Endothelial cell of umbilical vein (primary cell): ENCODE results near the gene RBM47. TPM values are rescaled to one million over a fixed set of nuclear protein-coding genes. Genes with fewer than 3 reads are reported as not detected.

Source experiments
- BruUV-seq: library from RNA; stranded (reverse); fragments of 400-500 nt; replicated peaks from 2 replicates; lab custom pipeline; 2021; lab: Mats Ljungman, UMichigan
- CTCF ChIA-PET: fragments of 300-600, 350-600 bp; sonication (Branson Sonifier 250); formaldehyde crosslinking; loops from one replicate; lab custom pipeline; 2021; ENCODE audit warnings: antibody characterized with exemption, inconsistent platforms; lab: Charles Lee
- POLR2A ChIA-PET: fragments of 300-600, 350-600 bp; sonication (Branson Sonifier 250); formaldehyde crosslinking; loops from one replicate; lab custom pipeline; 2021; ENCODE audit warnings: antibody characterized with exemption, inconsistent platforms; lab: Charles Lee
- DNase-seq: peaks from one replicate; pipeline ENCODE4 v3.0.0-alpha.2; 2011; ENCODE audit warnings: low read depth, low spot score
- FAIRE-seq: peaks from 2 replicates; lab custom pipeline; 2011; peaks lifted over from hg19 to GRCh38; lab: Jason Lieb, UNC
- H2AFZ ChIP-seq: 2 replicates; pipeline ENCODE4 v1.6.0; 2012; ENCODE audit warnings: low read depth, low read length, control low read depth, inconsistent platforms
- H3K27ac ChIP-seq: 2 replicates; pipeline ENCODE4 v1.5.1; 2011; ENCODE audit warnings: low read depth, mild to moderate bottlenecking, control low read depth, low read length, moderate library complexity; ENCODE audit not compliant: insufficient read depth
- H3K27me3 ChIP-seq, 2 experiments: 2 replicates each; pipeline versions ENCODE4 v1.6.0 to v1.6.1; 2011; ENCODE audit warnings: low read length in 2 of 2, mixed read lengths in 1 of 2; ENCODE audit not compliant: control insufficient read depth in 2 of 2, insufficient read depth in 2 of 2
- H3K36me3 ChIP-seq, 2 experiments: 2 replicates in 1 of 2; 3 replicates in 1 of 2; pipeline ENCODE4 v1.5.1; 2011; ENCODE audit warnings: low read length in 2 of 2, mild to moderate bottlenecking in 1 of 2, moderate library complexity in 1 of 2; ENCODE audit not compliant: control insufficient read depth in 2 of 2, insufficient read depth in 2 of 2; ENCODE audit errors: extremely low read depth in 1 of 2
- H3K4me1 ChIP-seq: 3 replicates; pipeline ENCODE4 v1.5.1; 2011; ENCODE audit warnings: mild to moderate bottlenecking, low read length; ENCODE audit not compliant: control insufficient read depth, insufficient read depth; ENCODE audit errors: extremely low read depth
- H3K4me2 ChIP-seq: 2 replicates; pipeline ENCODE4 v1.6.1; 2011; ENCODE audit warnings: low read length, control low read depth, mixed read lengths; ENCODE audit not compliant: insufficient read depth
- H3K4me3 ChIP-seq, 3 experiments: fragments of 200-600 bp in 1 of 3; sonication (generic), shearing (Covaris generic) in 1 of 3; replicated peaks in 1 of 3; 2 replicates each; pipeline ENCODE4 v1.5.1; 2011 to 2016; ENCODE audit warnings: control low read depth in 3 of 3, low read length in 3 of 3, mild to moderate bottlenecking in 2 of 3, inconsistent platforms in 1 of 3, low read depth in 1 of 3, moderate library complexity in 1 of 3; ENCODE audit not compliant: insufficient read depth in 1 of 3
- H3K79me2 ChIP-seq: 2 replicates; pipeline ENCODE4 v1.6.0; 2012; ENCODE audit warnings: low read length, inconsistent platforms; ENCODE audit not compliant: control insufficient read depth, insufficient read depth
- H3K9ac ChIP-seq: replicated peaks from 2 replicates; pipeline ENCODE3; 2011; ENCODE audit warnings: low read length, control low read depth; ENCODE audit not compliant: insufficient read depth; ENCODE audit errors: extremely low read depth
- H3K9me1 ChIP-seq: replicated peaks from 3 replicates; pipeline ENCODE4 v1.6.0; 2011; ENCODE audit warnings: mild to moderate bottlenecking, low read length; ENCODE audit not compliant: control insufficient read depth, insufficient read depth; ENCODE audit errors: extremely low read depth
- H3K9me3 ChIP-seq: replicated peaks from 2 replicates; pipeline ENCODE4 v1.5.1; 2012; ENCODE audit warnings: low read length, inconsistent platforms; ENCODE audit not compliant: control insufficient read depth, insufficient read depth
- H4K20me1 ChIP-seq: replicated peaks from 2 replicates; pipeline ENCODE3; 2011; ENCODE audit warnings: mild to moderate bottlenecking, low read length; ENCODE audit not compliant: control insufficient read depth, insufficient read depth; ENCODE audit errors: extremely low read depth
- EZH2 ChIP-seq: IDR thresholded peaks from 2 replicates; pipeline ENCODE4 v1.6.1; 2012; ENCODE audit warnings: borderline replicate concordance, low read depth, mild to moderate bottlenecking, moderate library complexity, low read length, inconsistent platforms; ENCODE audit not compliant: severe bottlenecking
- FOS ChIP-seq: IDR thresholded peaks from 2 replicates; pipeline ENCODE4 v1.6.1; 2011; ENCODE audit warnings: mild to moderate bottlenecking, low read length, moderate library complexity, borderline replicate concordance; ENCODE audit not compliant: insufficient read depth
- GATA2 ChIP-seq: IDR thresholded peaks from 2 replicates; pipeline ENCODE4 v1.7.0; 2011; ENCODE audit warnings: low read depth, mild to moderate bottlenecking, moderate library complexity, mixed read lengths, low read length; ENCODE audit not compliant: insufficient read length, insufficient read depth
- JUN ChIP-seq: IDR thresholded peaks from 2 replicates; pipeline ENCODE4 v1.6.1; 2011; ENCODE audit warnings: borderline replicate concordance, low read depth; ENCODE audit not compliant: insufficient read length, insufficient read depth
- MYC ChIP-seq: IDR thresholded peaks from one replicate; pipeline ENCODE4 v1.6.1; 2011; ENCODE audit warnings: mild to moderate bottlenecking, low read depth, low read length
- POLR2A ChIP-seq: IDR thresholded peaks from 2 replicates; pipeline ENCODE4 v1.6.1; 2012; ENCODE audit warnings: low read depth, mild to moderate bottlenecking, control low read depth, low read length
- POLR2AphosphoS5 ChIP-seq: IDR thresholded peaks from 2 replicates; pipeline ENCODE4 v1.6.1; 2012; ENCODE audit warnings: low read depth, mild to moderate bottlenecking, control low read depth, low read length, moderate library complexity; ENCODE audit not compliant: insufficient read depth
- dilution Hi-C: fragments of 300-500 bp; cut with MboI; formaldehyde crosslinking; loops from one replicate; pipeline ENCODE4 v1.15.0; 2019; ENCODE audit warnings: low sequenced_read_pairs; ENCODE audit not compliant: extremely low pct_ligation_motif_present
- intact Hi-C: fragments of 100-400 bp; cut with micrococcal nuclease; formaldehyde crosslinking; loops from one replicate; pipeline ENCODE4 v1.10.0; 2022
- polyA plus RNA-seq, 4 experiments: library from polyadenylated mRNA; depleted of rRNA in 3 of 4; stranded (reverse) in 3 of 4; unstranded in 1 of 4; fragments of >200 nt; gene quantifications; 2 replicates each; pipeline versions ENCODE4 v1.2.1 to v1.2.3, GENCODE V29; 2011 to 2012; ENCODE audit warnings: missing spikeins in 1 of 4
- total RNA-seq: library from RNA; stranded (reverse); gene quantifications from 2 replicates; pipeline ENCODE4 v1.2.3, GENCODE V29; 2021
- TF ChIP-seq, protein P1 (sequence below): IDR thresholded peaks from 2 replicates; pipeline ENCODE4 v1.6.1; 2011; ENCODE audit not compliant: insufficient read depth, insufficient read length
- TF ChIP-seq, protein P2 (sequence below), 2 donors: IDR thresholded peaks; 1 replicate in 1 of 2; 2 replicates in 1 of 2; pipeline ENCODE4 v1.5.1; 2011; ENCODE audit warnings: low read length in 2 of 2, mild to moderate bottlenecking in 2 of 2, moderate library complexity in 2 of 2, control low read depth in 1 of 2, inconsistent platforms in 1 of 2, low read depth in 1 of 2; ENCODE audit not compliant: insufficient read depth in 1 of 2; ENCODE audit errors: extremely low read depth in 1 of 2

Gene RBM47
- total and polyA plus RNA-seq, 2 donors (not counting 3 experiments of a cell fraction or from before 2014, with no cell fraction given) = not detected

DNA sequence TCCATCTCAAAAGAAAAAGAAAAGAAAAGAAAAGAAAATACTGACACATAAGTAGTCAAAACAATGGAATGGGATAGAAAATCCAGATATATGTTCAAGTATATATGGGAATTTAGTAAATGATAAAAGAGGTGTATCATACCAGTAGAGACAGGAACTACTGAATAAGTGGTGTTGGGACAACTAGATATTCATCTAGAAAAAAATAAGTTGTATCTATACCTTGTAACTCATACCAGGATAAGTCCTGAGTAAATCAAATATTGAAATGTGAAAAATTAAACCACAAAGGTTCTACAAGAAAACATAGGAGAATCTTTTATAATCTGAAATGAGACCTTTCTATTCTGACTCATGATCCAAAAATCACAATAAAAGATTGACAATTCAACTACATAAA is 58.5 kb downstream of the RBM47 start:
- FAIRE-seq (no peak), DNase-seq (no peak)
- Histone ChIP-seq H3K36me3 (no peaks in the 10 kb centered on the region), H3K9me3 (no peaks in the 10 kb centered on the region), H3K9me1 (no peaks in the 10 kb centered on the region), H2AFZ (no peak overlapping the region), H3K79me2 (no peaks in the 10 kb centered on the region), H3K4me1 (no peaks in the 10 kb centered on the region), H3K4me2 (no peak overlapping the region), H4K20me1 (no peaks in the 10 kb centered on the region), H3K9ac (no peak overlapping the region), H3K27me3 (peaks cover 0 to 2% of the 10 kb centered on the region in 2 experiments), H3K27ac (no peak overlapping the region), H3K4me3 (no peak overlapping the region)
- dilution Hi-C loops = no loop called here
- POLR2A ChIA-PET = no interaction called here
- no peak for TF ChIP-seq POLR2AphosphoS5
- TF ChIP-seq, protein P1, sequence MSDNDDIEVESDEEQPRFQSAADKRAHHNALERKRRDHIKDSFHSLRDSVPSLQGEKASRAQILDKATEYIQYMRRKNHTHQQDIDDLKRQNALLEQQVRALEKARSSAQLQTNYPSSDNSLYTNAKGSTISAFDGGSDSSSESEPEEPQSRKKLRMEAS = no peak
- no peak for TF ChIP-seq MYC
- TF ChIP-seq, protein P2, sequence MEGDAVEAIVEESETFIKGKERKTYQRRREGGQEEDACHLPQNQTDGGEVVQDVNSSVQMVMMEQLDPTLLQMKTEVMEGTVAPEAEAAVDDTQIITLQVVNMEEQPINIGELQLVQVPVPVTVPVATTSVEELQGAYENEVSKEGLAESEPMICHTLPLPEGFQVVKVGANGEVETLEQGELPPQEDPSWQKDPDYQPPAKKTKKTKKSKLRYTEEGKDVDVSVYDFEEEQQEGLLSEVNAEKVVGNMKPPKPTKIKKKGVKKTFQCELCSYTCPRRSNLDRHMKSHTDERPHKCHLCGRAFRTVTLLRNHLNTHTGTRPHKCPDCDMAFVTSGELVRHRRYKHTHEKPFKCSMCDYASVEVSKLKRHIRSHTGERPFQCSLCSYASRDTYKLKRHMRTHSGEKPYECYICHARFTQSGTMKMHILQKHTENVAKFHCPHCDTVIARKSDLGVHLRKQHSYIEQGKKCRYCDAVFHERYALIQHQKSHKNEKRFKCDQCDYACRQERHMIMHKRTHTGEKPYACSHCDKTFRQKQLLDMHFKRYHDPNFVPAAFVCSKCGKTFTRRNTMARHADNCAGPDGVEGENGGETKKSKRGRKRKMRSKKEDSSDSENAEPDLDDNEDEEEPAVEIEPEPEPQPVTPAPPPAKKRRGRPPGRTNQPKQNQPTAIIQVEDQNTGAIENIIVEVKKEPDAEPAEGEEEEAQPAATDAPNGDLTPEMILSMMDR (IDR thresholded peaks at IDR 0.05; ENCODE audit: extremely low read depth in 1 of 2, insufficient read depth in 1 of 2, low read depth in 1 of 2, low read length in 2 of 2) = no peak
- TF ChIP-seq EZH2 = no peak
- TF ChIP-seq GATA2 = no peak
- no peak for TF ChIP-seq POLR2A
- TF ChIP-seq FOS = no peak
- TF ChIP-seq JUN = no peak
- intact Hi-C loops = no loop called here
- CTCF ChIA-PET = no interaction called here
- BruUV-seq = no TSS peak
